NCI-H2196 treated with DMSO at 0.1 percent for 48 hours (cell line): Measurements from ENCODE around the gene SSPN.

Experiments used
- DNase-seq: peaks from one replicate; lab custom pipeline; 2025; ENCODE audit not compliant: unreplicated experiment; lab: John Stamatoyannopoulos, UW

Gene SSPN

GRCh38 chr12:26195250-26195640, at the start of gene SSPN:
Gene SSPN (plus strand): TSS chr12:26195573. CDS start chr12:26195673, 100 bp downstream.
- no peak for DNase-seq

DNA sequence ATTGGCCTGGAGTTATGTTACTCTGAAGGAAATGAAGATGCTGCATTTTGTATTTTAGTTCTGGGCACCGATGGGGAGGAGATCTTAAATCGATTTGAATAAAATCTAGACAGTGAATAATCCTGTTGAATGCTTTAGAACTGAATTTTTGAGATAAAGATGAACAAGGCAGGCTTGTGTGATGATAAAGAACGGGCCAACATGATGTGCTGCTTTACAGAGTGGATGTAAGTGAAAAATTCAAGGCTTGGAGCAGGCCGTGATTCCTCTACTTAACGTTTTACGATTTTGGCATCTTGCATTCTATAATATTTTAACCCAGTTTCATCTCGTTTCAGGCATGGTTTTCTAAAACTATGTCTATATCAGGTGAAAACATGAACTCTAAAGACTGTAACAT, 47.1 kb upstream of the SSPN start:
- DNase-seq, result no peak

DNA sequence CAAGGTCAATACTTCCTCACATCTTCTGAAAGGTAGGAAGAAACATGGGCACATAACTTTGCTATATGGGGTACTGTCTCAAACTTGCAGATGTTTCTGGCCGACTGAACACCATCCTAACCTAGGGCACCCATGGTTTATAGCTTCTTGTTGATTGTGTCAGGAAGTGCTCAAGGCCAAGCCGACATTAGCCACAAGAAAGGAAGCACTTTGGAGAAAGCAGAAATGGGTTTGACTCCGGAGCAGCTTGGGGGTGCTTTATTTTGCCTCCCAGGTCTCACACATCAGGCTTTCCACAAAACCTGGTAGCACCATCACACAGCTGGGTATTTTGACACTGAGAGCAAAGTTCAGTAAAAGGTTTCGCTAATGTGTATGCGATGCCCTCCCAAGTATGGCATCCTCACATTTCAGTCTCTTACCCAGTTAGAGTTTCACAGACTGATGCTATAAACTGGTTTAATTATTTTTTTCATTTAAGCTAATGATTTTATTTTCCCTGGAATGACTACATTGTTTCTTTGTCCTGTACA, 45.3 kb upstream of the SSPN start:
- no peak for DNase-seq

DNA sequence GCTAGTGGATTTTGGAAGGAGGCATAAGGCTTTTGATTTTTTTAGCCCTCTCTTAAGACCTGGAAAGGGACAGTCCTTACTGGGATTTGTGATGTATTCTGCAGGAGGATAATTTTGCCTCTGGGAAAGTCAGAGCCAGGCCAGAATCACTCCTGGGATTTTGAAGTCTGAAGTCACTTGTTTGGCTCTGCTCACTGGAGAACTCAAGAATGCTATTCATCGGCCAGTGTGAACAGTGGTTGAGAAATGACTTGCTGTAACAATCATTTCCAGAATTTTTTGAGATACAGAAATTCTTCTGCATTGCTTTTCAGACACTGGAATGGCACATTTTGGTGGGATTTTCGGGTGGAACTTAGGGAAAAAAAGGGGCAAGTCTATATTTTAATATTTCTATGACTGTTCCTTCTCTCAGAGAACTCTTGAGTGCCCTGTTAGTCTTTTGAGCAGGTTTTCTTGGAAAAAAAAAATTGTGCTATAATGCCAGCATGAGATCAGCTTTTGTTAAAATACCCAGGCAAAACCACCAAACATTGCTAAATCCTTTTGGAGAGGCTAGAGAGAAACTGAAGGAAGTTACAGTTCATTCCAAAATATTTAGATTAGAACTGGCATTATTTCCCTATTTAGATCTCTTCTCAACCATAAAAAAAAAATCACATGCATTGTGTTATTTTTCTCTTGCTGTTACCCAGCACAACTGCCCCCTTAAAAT, 44.5 kb upstream of the SSPN start:
- no peak for DNase-seq

GRCh38 chr12:26152507-26153102, 42.8 kb upstream of the SSPN start:
- no peak for DNase-seq

DNA sequence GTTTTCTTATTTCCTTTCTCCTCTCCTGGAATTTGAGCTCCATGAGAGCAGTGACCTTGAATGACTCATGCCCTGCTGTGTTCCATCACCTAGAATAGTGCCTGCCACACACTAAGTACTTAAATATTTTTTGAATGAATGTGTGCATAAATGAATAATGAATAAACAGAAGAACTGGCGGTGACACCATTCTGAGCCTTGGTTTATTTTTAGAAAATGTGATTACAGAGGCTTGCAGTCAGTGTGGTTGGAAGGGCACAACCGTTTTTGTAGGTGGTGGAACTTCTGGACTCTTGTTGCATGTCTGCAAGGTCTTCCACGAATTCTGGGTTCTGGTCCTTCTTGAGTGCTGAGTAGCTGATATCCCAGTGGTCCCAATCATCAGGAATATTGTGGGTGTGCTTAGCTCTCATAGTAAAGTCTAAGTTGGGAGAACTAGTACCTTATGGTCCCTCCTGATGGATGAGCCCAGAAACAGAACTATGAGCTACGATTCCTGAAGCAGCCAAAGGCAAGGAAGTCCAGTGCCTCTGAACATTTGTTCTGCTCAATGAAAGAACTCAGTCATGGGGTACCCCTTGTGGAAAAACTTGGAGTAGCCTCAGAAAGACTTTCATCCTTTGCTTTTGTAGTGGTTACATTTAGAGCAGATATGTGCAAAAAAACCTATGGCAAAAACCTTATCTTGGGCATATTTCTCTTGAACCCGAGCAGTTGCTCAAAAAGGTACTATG, 41.8 kb upstream of the SSPN start:
- DNase-seq, result no peak

DNA sequence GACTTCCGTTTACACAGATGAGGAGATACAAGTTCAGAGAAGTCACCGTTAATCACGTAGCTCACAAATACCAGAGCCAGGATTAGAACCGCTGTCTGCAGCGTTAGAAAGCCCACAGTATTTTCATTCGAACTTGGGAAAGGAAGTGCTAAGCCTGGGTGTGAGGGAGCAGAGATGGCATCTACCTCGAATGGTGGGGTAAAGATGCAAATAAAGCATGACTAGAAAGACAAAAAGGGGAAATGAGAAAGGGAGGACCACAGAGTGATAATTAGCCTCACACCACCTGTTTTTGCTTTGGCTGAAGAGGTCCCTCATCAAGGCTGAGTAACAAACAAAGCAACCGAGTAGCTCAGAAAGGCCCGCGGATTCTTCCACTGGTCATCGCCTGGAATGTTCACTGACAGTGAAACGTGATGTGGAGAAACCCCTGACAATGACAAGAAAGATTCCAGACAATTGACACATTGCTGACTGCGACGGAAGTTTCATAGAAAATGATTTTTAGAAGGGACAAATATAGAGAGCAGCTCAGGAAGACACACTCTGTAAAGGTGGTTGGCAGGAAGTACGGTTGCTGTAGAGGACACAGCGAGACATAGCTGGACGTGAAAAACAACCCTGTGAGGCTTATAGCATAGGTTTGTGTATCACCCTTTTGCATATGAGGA, 39.0 kb upstream of the SSPN start:
- DNase-seq, result no peak

GRCh38 chr12:26157001-26157400, 38.4 kb upstream of the SSPN start:
- DNase-seq, result no peak

DNA sequence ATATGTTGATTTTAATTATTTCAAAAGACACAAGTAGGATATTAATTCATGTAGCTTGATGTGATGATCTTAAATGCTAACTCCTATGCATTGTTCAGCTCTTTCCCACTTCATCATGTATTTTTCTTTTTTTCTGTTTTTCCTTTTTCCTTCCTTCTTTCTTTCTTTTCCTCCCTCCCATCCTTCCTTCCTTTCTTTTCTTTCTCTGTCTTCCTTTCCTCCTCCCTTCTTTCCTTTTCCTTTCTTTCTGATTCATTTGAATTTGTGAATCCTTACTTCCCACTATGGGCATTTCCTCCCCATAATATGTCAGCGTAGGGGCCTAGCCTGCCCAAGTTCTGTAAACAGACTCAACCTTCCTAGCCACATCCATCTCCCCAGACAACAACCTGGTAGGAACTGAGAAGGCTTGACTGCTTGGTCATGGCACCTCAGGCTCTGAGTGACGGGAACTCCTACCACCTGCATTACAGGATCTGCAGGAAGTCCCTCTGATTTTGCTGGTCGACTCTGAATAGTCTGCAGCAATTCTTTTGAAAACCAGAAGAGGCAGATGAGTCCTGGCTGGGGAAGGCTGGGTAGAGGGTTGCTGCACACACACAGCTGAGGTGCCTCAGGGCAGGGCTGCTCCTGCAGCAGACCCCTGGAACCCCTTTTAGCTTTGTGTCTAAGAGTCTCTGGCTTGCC, 37.2 kb upstream of the SSPN start:
- DNase-seq, result no peak

- DNase-seq, result no peak
These were observed 33.2 kb upstream of the SSPN start for GRCh38 chr12:26162174-26162573.

- DNase-seq, result no peak
These were observed 32.5 kb upstream of the SSPN start for GRCh38 chr12:26162905-26163304.

DNA sequence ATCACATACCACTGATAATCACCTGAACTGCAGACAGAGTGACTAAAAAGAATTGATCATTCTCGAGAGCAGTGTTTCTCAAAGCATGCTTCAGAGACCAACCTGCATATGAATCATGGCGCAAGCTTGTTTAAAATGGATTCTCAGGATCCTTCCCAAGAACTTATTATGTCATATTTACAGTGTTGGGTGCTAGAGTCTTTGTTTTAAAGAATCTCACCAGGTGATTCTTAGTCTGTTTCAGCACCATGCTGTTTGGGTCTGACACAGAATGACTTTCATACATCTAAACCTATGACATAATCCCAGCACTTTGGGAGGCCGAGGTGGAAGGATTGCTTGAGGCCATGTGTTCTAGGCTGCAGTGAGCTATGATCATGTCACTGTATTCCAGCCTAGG, 31.3 kb upstream of the SSPN start:
- DNase-seq, result no peak

DNA sequence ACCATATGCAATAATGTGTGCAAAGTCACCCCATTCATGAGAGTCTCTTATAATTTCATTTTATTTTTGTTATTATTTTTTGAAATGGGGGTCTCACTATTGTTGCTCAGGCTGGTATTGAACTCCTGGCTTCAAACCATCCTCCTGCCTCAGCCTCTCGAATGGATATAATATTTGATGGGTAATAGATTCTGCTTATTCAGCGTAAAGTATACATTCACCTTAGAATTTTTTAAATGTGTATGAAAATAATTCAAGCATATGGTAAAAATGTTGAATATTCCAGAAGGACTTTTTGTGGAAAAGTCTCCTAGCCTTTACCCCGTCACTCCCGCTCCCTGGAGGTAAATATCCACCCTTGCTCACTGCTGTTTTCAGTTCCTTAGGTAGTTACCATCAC, 23.4 kb upstream of the SSPN start:
- no peak for DNase-seq

GRCh38 chr12:26172539-26172938, 22.8 kb upstream of the SSPN start:
- DNase-seq, result no peak

DNA sequence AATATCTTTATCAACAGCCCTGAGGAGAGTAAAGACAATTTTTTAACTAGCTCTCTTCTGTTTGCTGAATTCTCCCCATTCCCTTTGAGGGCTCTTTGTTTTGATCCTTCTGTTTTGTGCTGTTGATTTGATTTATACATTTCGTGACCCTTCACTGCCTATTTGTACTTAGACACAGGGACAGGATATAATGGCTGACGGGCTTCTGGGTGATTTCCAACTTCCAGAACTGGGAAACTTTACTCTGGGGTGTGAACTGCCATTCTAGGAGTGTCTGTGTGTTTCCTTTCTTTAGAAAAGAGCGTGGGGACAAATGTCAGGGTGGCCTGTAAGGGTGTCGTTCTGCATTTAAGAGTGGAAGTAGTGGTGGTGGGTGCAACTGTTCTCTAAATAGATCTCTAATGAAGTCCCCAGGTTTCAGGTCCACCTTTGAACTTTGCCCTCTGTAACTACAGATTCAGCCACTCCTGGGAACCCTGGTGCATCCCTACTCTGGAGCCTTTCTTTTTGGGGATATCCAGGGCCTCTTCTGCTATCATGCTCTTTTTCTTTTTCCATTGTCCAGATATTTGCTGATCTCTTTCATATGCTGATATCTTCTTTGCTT, 22.3 kb upstream of the SSPN start:
- DNase-seq, result no peak

DNA sequence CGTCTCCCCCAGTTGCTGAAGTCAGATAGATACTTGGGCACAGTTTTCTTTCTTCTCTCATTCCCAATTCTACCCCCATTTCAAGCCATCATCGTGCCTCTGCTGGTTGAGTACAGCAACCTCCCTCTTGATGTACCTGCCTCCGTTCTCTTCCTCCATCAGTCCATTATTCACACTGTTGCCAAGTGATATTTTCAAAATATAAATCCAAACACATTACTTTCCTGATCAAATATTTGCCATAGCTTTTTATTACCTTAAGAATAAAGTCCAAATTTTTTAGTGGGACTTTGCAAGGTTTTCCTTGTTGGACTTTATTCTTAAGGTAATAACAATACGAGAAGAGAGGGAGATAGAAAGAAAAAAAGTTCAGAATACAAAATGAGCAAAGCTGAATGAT, 18.6 kb upstream of the SSPN start:
- no peak for DNase-seq

GRCh38 chr12:26177283-26177682, 18.1 kb upstream of the SSPN start:
- DNase-seq, result no peak

DNA sequence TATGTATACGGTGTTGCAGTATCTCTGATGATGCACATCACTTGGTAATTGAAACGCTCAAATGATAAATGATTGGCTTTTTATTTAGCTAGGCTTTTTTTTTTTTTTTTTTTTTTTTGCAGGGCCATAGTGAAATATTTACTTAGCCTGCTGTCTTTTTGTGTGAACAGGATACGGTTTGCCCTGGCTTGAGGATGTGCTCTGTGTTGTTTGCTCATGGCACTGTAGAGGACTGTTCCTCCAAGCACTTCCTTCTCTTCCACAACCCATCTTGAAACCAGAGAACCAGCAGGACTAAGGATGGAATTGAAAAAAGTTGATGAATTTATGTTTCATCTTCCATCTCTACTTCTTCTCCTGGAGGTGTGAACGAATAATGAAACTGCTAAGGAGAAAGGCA, 15.5 kb upstream of the SSPN start:
- DNase-seq, result no peak

GRCh38 chr12:26182377-26182776, 13.0 kb upstream of the SSPN start:
- no peak for DNase-seq

DNA sequence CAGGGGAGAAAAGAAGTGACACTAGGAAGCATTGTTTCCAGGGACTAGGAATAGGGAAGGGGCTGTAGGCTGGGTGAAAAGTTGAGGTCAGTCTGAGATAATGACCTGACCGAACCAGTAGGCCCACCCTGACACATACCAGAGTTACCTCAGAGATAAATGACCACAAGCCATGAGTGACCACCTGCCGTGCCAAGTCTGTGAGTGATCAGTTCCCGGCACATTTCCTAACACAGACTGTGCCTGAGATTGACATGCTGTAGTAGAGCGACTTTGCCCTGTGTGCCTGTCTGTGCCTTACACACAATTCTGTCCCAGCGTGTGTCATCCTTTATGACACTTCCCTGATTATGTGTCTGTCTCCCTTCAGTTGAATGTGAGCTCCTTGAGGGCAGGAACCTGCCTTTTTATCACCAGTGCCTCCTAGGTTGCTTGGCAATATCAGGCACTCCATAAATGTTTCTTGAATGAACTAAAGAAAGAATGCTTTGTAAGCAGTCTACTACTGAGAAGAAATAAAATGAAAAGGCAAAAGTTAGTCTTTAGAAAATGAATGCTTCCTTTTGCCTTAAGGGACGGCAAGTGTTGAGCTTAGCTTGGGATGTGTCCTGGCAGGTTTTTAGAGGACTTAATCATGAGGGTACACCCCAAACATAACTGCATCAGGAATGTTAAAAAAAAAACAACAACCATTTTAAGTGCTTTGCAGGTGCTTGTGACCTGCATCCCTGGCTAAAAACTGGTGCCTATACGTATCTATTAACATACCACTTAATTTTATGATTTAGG, 9.6 kb upstream of the SSPN start:
- no peak for DNase-seq
